GM12873 (cell line): ENCODE data around the gene CHST4.

Source experiments
- TF ChIP-seq, protein P1 (sequence below): IDR thresholded peaks from 2 replicates; pipeline ENCODE4 v1.5.1; 2012; ENCODE audit warnings: low read depth, mild to moderate bottlenecking, moderate library complexity, low read length, control low read depth; ENCODE audit not compliant: insufficient read depth; ENCODE audit errors: missing control alignments

The CHST4 gene

GRCh38 chr16:71528257-71528656, 2.0 kb downstream of the CHST4 start:
- TF ChIP-seq, protein P1, sequence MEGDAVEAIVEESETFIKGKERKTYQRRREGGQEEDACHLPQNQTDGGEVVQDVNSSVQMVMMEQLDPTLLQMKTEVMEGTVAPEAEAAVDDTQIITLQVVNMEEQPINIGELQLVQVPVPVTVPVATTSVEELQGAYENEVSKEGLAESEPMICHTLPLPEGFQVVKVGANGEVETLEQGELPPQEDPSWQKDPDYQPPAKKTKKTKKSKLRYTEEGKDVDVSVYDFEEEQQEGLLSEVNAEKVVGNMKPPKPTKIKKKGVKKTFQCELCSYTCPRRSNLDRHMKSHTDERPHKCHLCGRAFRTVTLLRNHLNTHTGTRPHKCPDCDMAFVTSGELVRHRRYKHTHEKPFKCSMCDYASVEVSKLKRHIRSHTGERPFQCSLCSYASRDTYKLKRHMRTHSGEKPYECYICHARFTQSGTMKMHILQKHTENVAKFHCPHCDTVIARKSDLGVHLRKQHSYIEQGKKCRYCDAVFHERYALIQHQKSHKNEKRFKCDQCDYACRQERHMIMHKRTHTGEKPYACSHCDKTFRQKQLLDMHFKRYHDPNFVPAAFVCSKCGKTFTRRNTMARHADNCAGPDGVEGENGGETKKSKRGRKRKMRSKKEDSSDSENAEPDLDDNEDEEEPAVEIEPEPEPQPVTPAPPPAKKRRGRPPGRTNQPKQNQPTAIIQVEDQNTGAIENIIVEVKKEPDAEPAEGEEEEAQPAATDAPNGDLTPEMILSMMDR, result no peak

GRCh38 chr16:71528863-71529262, 2.6 kb downstream of the CHST4 start:
- TF ChIP-seq, protein P1, result no peak

GRCh38 chr16:71532366-71532765, 6.1 kb downstream of the CHST4 start:
- TF ChIP-seq, protein P1, result no peak

DNA sequence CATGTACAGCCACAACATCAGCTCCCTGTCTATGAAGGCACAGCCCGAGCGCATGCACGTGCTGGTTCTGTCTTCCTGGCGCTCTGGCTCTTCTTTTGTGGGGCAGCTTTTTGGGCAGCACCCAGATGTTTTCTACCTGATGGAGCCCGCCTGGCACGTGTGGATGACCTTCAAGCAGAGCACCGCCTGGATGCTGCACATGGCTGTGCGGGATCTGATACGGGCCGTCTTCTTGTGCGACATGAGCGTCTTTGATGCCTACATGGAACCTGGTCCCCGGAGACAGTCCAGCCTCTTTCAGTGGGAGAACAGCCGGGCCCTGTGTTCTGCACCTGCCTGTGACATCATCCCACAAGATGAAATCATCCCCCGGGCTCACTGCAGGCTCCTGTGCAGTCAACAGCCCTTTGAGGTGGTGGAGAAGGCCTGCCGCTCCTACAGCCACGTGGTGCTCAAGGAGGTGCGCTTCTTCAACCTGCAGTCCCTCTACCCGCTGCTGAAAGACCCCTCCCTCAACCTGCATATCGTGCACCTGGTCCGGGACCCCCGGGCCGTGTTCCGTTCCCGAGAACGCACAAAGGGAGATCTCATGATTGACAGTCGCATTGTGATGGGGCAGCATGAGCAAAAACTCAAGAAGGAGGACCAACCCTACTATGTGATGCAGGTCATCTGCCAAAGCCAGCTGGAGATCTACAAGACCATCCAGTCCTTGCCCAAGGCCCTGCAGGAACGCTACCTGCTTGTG, 10.7 kb downstream of the CHST4 start:
- TF ChIP-seq, protein P1, result no peak

DNA sequence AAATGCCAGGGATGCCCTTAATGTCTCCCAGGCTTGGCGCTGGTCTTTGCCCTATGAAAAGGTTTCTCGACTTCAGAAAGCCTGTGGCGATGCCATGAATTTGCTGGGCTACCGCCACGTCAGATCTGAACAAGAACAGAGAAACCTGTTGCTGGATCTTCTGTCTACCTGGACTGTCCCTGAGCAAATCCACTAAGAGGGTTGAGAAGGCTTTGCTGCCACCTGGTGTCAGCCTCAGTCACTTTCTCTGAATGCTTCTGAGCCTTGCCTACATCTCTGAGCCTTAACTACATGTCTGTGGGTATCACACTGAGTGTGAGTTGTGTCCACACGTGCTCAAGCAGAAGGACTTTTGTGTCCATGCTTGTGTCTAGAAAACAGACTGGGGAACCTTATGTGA, 11.4 kb downstream of the CHST4 start:
- TF ChIP-seq, protein P1, result peak; percentile 84

DNA sequence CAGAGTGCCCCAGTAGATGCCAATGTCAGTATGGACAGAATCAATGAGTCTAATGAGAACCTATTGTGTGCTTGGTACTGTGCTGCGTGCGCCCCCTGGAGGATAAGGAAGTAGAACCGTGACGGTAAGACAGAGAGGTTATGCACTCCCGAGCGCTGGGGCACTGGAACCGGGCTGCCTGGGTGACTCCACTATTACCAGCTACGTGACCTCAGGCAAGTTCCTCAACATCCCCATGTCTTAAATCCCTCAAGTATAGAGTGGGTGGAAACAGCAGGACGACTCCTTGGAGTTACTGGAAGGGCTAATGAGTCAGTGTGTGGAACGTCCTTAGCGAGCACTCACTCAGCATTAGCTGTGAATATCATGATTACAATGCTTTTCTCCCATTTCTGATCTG, 16.2 kb downstream of the CHST4 start:
- TF ChIP-seq, protein P1, result peak; percentile 89

DNA sequence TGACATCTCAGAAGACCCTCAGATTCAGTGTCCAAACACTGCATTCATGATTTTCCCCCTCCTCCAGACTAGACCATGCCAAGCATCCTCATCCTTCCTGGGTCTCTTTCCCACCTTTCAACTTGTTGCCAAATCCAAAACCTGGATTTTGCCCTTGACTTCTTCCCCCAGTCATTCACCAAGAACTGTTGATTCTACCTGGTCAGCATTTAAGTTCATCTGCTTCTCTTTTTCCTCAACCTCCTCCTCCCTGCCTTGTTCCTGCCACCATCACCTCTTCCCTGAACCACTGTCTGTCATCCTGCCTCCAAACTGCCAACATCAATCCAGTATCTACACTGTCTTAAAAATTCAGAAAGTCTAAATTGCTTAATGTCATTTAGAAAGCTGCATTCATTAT, 20.9 kb downstream of the CHST4 start:
- TF ChIP-seq, protein P1, result no peak
